ENCODE data around the gene SLC17A9. TPM values are rescaled to one million over a fixed set of nuclear protein-coding genes. Genes with fewer than 3 reads are reported as not detected.

Gene SLC17A9
- total and polyA plus RNA-seq, 10 donors: 18.8 to 95.3 (median 34.2) TPM

GRCh38 chr20:63009988-63010769 lies 57.7 kb downstream of the SLC17A9 start:
- Histone ChIP-seq H3K36me3 (no peaks in the 10 kb centered on the region), H3K27me3 (replicated peaks in 1 of 7) (peaks cover 26 to 100% (median 78%) of the 10 kb centered on the region in 7 donors), H3K4me3 (peak overlapping the region in 4 of 8 donors; percentile 8 to 60 (median 16)), H3K4me1 (peaks cover 18 to 53% (median 48%) of the 10 kb centered on the region in 6 donors), H3K9me3 (peaks cover 0 to 21% (median 17%) of the 10 kb centered on the region in 8 donors), H3K27ac (peak overlapping the region in 2 of 8 donors; percentile 16 to 36)
- WGBS, 5 donors: 5 to 27% (median 8%) methylated on average over 26 to 30 of the region's 30 CpGs
- peak; percentile 83 for DNase-seq
- intact Hi-C loops (cut with DNase I; ENCODE audit: low total_unique reads): loop anchor here (2.0 to 10.0 kb wide), 2 partner anchors 37 to 115 kb away; no protein-coding TSS in a partner anchor
- TF ChIP-seq POLR2A (IDR thresholded peaks at IDR 0.05) (no peak), CTCF (IDR thresholded peaks at IDR 0.05 in 8 of 11, conservative IDR thresholded peaks at IDR 0.05 in 3 of 11) (no peak), POLR2AphosphoS5 (IDR thresholded peaks at IDR 0.05) (peak in 2 of 3 donors; percentile 42 to 53)

GRCh38 chr20:63011798-63012197 lies 59.3 kb downstream of the SLC17A9 start:
- 48 to 61% (median 54%) methylated on average over 3 of the region's 3 CpGs for WGBS, 5 donors

GRCh38 chr20:63013207-63013606 lies 60.7 kb downstream of the SLC17A9 start:
- Histone ChIP-seq H3K4me3 (no peak overlapping the region), H3K27ac (no peak overlapping the region), H3K36me3 (no peaks in the 10 kb centered on the region), H3K27me3 (replicated peaks in 1 of 7) (peaks cover 4 to 100% (median 68%) of the 10 kb centered on the region in 7 donors), H3K9me3 (peaks cover 0 to 21% (median 17%) of the 10 kb centered on the region in 8 donors), H3K4me1 (peaks cover 12 to 23% (median 21%) of the 10 kb centered on the region in 6 donors)
- TF ChIP-seq CTCF (IDR thresholded peaks at IDR 0.05 in 8 of 11, conservative IDR thresholded peaks at IDR 0.05 in 3 of 11) (no peak), POLR2AphosphoS5 (IDR thresholded peaks at IDR 0.05) (no peak), POLR2A (IDR thresholded peaks at IDR 0.05) (no peak)
- intact Hi-C loops (cut with DNase I; ENCODE audit: low total_unique reads): no loop called here
- no peak for DNase-seq

More at GRCh38 chr20:63011798-63012197, 59.3 kb downstream of the SLC17A9 start:
- H3K4me1 ChIP-seq: peaks cover 14 to 37% (median 32%) of the 10 kb centered on the region in 6 donors
- H3K9me3 ChIP-seq: peaks cover 0 to 21% (median 17%) of the 10 kb centered on the region in 8 donors
- no peak overlapping the region for H3K4me3 ChIP-seq
- no peak for DNase-seq
- H3K36me3 ChIP-seq: no peaks in the 10 kb centered on the region
- intact Hi-C loops (cut with DNase I; ENCODE audit: low total_unique reads): no loop called here
- no peak for TF ChIP-seq POLR2AphosphoS5 (IDR thresholded peaks at IDR 0.05)
- no peak for TF ChIP-seq POLR2A (IDR thresholded peaks at IDR 0.05)
- TF ChIP-seq CTCF (IDR thresholded peaks at IDR 0.05 in 8 of 11, conservative IDR thresholded peaks at IDR 0.05 in 3 of 11): no peak
- H3K27me3 ChIP-seq (replicated peaks in 1 of 7): peaks cover 18 to 100% (median 69%) of the 10 kb centered on the region in 7 donors
- no peak overlapping the region for H3K27ac ChIP-seq

GRCh38 chr20:63014287-63014686 lies 61.8 kb downstream of the SLC17A9 start:
- H3K27ac ChIP-seq: no peak overlapping the region

More at GRCh38 chr20:63014287-63014686, 61.8 kb downstream of the SLC17A9 start:
- intact Hi-C loops (cut with DNase I; ENCODE audit: low total_unique reads): no loop called here
- WGBS, 5 donors: 26 to 39% (median 34%) methylated on average over 12 of the region's 12 CpGs
- Histone ChIP-seq H3K4me1 (peaks cover 6 to 13% (median 12%) of the 10 kb centered on the region in 6 donors), H3K27me3 (replicated peaks in 1 of 7) (peaks cover 3 to 98% (median 59%) of the 10 kb centered on the region in 7 donors), H3K36me3 (no peaks in the 10 kb centered on the region), H3K4me3 (no peak overlapping the region), H3K9me3 (peaks cover 0 to 21% (median 17%) of the 10 kb centered on the region in 8 donors)
- DNase-seq: no peak
- TF ChIP-seq CTCF (IDR thresholded peaks at IDR 0.05 in 8 of 11, conservative IDR thresholded peaks at IDR 0.05 in 3 of 11) (no peak), POLR2AphosphoS5 (IDR thresholded peaks at IDR 0.05) (no peak), POLR2A (IDR thresholded peaks at IDR 0.05) (no peak)

All from spleen (tissue), 11 donors.